Duodenal mucosa (tissue), 2 donors: ENCODE measurements around the gene SIK3.

ENCODE experiments used
- H3K27ac ChIP-seq: one replicate; pipeline ENCODE4 v1.7.0; 2013; ENCODE audit warnings: low read depth, low read length
- H3K27me3 ChIP-seq, 2 donors: one replicate each; pipeline ENCODE4 v1.7.0; 2013; ENCODE audit warnings: low read length in 2 of 2, control low read depth in 1 of 2; ENCODE audit not compliant: insufficient read depth in 2 of 2, control insufficient read depth in 1 of 2
- H3K36me3 ChIP-seq, 2 donors: one replicate each; pipeline ENCODE4 v1.7.0; 2013; ENCODE audit warnings: low read length in 2 of 2, control low read depth in 1 of 2; ENCODE audit not compliant: insufficient read depth in 2 of 2, control insufficient read depth in 1 of 2
- H3K4me1 ChIP-seq, 2 donors: one replicate each; pipeline ENCODE4 v1.7.0; 2013; ENCODE audit warnings: low read length in 2 of 2, control low read depth in 1 of 2; ENCODE audit not compliant: insufficient read depth in 2 of 2, control insufficient read depth in 1 of 2
- H3K4me3 ChIP-seq, 2 donors: one replicate each; pipeline ENCODE4 v1.7.0; 2013; ENCODE audit warnings: low read length in 2 of 2, low read depth in 1 of 2
- H3K9ac ChIP-seq, 2 donors: one replicate each; pipeline ENCODE4 v1.7.0; 2013; ENCODE audit warnings: low read length in 2 of 2, low read depth in 1 of 2
- H3K9me3 ChIP-seq, 2 donors: one replicate each; pipeline ENCODE4 v1.7.0; 2013; ENCODE audit warnings: low read length in 2 of 2, control low read depth in 1 of 2; ENCODE audit not compliant: control insufficient read depth in 1 of 2

Gene SIK3

DNA sequence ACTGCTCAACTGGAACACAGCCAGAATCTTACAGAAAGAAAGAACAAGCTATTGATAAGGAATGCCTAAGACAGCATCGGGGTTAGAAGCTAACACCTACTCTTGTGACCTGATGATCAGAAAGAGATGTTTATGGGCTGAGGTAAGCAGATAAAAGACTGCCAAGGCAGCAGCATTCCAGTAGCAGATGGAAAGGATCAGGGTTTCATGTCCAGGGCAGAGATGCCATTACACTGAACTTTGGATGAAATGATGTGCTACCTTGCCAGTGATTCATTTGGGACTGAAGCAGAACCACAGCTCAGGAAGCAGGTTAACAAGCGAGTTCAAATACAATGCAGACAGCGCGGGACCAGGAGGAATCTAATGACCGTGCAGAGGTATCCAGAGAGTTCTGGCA lies 233.7 kb downstream of the SIK3 start:
- H3K27me3 ChIP-seq = no peaks in the 10 kb centered on the region
- no peaks in the 10 kb centered on the region for H3K9me3 ChIP-seq
- H3K36me3 ChIP-seq = peaks cover 44 to 72% of the 10 kb centered on the region in 2 donors
- no peaks in the 10 kb centered on the region for H3K4me1 ChIP-seq
- no peak overlapping the region for H3K9ac ChIP-seq
- H3K27ac ChIP-seq = no peak overlapping the region
- no peak overlapping the region for H3K4me3 ChIP-seq

DNA sequence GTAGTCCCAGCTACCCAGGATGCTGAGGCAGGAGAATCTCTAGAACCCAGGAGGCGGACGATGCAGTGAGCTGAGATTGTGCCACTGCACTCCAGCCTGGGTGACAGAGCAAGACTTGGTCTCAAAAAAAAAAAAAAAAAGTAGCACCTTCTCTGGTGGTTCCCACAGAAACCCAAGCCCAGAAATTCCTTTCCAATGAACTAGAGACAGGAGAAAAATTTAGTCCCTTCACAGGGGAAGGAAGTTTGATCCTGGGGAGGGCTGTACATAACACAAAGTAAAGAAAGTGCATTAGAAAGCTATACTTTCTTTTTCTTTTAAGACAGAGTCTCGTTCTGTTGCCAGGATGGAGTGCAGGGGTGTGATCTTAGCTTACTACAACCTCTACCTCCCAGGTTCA lies 235.3 kb downstream of the SIK3 start:
- Histone ChIP-seq H3K9ac (no peak overlapping the region), H3K9me3 (no peaks in the 10 kb centered on the region), H3K36me3 (peaks cover 45 to 73% of the 10 kb centered on the region in 2 donors), H3K27ac (no peak overlapping the region), H3K4me1 (no peaks in the 10 kb centered on the region), H3K27me3 (no peaks in the 10 kb centered on the region), H3K4me3 (no peak overlapping the region)

DNA sequence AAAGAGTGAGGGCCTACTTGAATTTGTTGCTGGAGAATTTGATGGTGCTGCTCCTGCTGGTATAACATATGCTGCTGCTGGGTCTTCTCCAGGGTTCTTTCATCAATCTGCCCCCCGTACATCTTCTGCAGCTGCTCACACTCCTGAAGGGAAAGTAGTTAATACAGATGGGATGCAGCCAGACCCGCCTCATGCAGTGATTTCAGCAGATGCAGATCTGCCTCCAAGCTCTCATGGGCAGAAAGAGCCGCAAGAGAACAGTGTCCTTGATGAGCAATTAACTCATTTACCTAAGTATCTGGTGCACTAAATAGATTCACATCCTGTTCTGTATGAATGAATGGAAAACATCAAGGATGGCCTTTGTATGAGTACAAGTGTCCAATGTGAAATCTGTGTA lies 236.0 kb downstream of the SIK3 start:
- Histone ChIP-seq H3K27ac (no peak overlapping the region), H3K36me3 (peaks cover 46 to 72% of the 10 kb centered on the region in 2 donors), H3K4me1 (no peaks in the 10 kb centered on the region)

DNA sequence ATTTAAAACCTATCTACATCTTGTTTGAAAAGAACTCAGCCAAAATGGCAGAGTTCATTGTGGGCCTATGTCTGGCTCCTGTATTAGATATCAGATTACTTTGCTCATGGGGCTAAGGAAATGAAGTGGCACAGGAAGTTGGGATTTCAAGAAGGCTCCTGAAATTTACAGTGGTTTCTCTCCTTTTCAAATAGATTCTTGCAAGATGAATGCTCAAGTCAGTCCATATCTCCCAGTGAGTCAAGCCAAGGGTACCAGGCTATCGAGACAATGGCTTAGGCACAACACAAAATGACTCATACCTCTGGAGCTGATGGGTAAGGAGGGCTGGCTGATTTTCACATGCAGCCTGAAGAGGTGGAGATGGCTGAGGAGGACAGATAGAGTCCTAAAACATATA lies 236.7 kb downstream of the SIK3 start:
- Histone ChIP-seq H3K4me1 (no peaks in the 10 kb centered on the region), H3K36me3 (peaks cover 40 to 69% of the 10 kb centered on the region in 2 donors), H3K27me3 (no peaks in the 10 kb centered on the region), H3K27ac (no peak overlapping the region), H3K9ac (no peak overlapping the region), H3K4me3 (no peak overlapping the region), H3K9me3 (no peaks in the 10 kb centered on the region)

More for the DNA sequence above, 236.0 kb downstream of the SIK3 start:
- no peak overlapping the region for H3K9ac ChIP-seq
- H3K27me3 ChIP-seq = no peaks in the 10 kb centered on the region
- H3K9me3 ChIP-seq = no peaks in the 10 kb centered on the region
- H3K4me3 ChIP-seq = no peak overlapping the region

DNA sequence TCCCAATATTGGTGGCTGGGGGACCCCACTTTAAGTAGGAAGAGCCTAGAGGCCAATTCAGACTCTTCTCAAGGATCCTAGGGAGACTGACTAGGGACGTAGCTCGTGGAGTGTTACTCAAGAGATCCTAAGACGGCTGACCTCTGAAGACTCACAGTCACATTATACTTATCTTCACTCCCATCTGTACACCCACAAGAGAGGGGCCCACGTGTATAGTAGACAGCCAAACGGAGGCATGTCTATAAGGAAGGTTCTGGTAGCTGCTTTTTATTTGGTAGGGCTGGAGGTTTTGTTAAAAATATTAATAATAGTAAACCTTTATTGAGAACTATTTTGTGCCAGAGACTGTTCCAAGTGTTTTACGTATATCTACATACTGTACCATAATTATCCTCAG lies 237.9 kb downstream of the SIK3 start:
- no peak overlapping the region for H3K27ac ChIP-seq
- peaks cover 0 to 2% of the 10 kb centered on the region in 2 donors for H3K4me1 ChIP-seq
- H3K36me3 ChIP-seq = peaks cover 34 to 72% of the 10 kb centered on the region in 2 donors
- no peak overlapping the region for H3K9ac ChIP-seq
- no peaks in the 10 kb centered on the region for H3K27me3 ChIP-seq
- no peaks in the 10 kb centered on the region for H3K9me3 ChIP-seq
- H3K4me3 ChIP-seq = no peak overlapping the region

DNA sequence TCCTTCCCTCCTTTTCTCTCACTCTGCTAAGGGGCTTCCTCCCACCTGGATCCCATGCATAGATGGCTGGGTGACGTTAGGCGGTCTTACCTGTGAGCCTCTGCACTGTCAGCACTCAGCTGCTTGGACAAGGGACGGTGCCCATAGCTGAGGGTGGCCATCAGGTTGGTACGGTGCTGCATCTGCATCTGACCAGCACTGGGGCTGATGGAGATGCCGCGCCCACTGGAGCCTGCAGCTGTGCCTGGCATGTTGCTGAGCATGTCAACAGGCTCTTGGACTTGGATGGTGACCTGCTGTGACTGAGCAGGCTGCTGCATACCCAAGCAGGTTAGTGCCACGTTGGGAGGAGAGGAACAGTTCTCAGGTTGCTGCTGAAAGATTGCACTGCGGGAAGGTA lies 239.1 kb downstream of the SIK3 start:
- no peaks in the 10 kb centered on the region for H3K27me3 ChIP-seq
- no peak overlapping the region for H3K27ac ChIP-seq
- H3K4me3 ChIP-seq = no peak overlapping the region
- H3K4me1 ChIP-seq = peaks cover 4 to 5% of the 10 kb centered on the region in 2 donors
- H3K36me3 ChIP-seq = peaks cover 31 to 67% of the 10 kb centered on the region in 2 donors
- no peak overlapping the region for H3K9ac ChIP-seq
- H3K9me3 ChIP-seq = no peaks in the 10 kb centered on the region

DNA sequence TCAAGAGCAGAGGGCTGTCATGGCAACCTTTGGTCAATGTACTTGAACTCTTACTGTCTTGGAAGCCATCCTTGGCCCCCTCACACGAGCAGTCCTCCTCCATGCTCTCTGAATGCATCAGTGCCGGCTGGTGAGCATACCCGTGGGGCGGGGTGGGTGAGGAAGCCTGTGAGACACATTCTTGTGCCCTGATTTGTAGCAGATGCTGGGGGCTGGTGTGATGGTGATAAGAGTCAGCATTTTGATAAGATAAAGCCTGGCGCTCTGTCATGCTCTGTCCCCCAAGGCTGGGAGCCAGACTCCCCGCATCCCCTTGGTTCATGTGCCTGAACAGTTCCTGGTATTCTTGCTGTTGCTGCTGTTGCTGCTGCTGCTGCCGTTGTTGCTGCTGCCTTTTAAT lies 240.3 kb downstream of the SIK3 start:
- no peak overlapping the region for H3K9ac ChIP-seq
- no peak overlapping the region for H3K4me3 ChIP-seq
- no peaks in the 10 kb centered on the region for H3K9me3 ChIP-seq
- no peak overlapping the region for H3K27ac ChIP-seq
- H3K27me3 ChIP-seq = no peaks in the 10 kb centered on the region
- peaks cover 25 to 56% of the 10 kb centered on the region in 2 donors for H3K36me3 ChIP-seq
- H3K4me1 ChIP-seq = peaks cover 10 to 16% of the 10 kb centered on the region in 2 donors

DNA sequence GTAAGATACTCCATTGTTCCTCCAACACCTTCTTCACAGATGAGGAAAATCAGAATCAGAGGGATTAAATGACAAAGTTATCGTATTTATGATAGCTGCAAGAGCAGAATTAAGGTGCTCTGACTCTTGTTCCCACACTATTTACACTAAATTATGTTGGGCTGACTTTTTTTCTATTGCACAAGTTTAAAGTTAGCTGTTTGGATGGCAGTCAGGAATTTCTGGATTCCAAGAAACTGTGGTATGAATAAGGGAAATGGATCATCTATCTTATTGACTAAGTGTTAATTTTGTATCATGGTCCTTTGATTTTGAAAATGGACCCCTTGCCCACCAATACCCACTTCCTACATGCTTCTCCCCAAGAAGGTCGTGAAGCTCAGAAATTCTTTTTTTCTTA lies 240.9 kb downstream of the SIK3 start:
- no peaks in the 10 kb centered on the region for H3K27me3 ChIP-seq
- no peaks in the 10 kb centered on the region for H3K9me3 ChIP-seq
- H3K9ac ChIP-seq = no peak overlapping the region
- no peak overlapping the region for H3K27ac ChIP-seq
- H3K4me1 ChIP-seq = peaks cover 17 to 22% of the 10 kb centered on the region in 2 donors
- peaks cover 23 to 53% of the 10 kb centered on the region in 2 donors for H3K36me3 ChIP-seq
- H3K4me3 ChIP-seq = no peak overlapping the region

DNA sequence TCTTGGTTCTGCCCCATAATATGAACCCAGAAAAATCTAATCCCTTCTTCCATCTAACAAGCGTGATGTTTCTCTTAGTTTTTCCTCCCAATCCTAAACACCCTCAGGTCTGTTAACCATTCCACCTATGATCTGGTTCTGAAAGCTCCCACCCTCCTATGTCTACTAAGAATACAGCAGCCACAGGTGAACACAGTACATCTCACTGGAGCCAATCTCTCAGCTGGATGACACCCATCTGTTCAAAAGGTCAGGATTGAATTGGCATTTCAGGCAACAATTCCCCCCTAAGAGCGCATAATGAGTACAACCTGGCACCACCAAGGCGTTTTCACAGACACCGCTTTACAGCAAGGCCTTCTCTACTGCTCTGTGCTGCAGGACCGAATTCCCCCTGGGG lies 241.8 kb downstream of the SIK3 start:
- no peak overlapping the region for H3K9ac ChIP-seq
- H3K36me3 ChIP-seq = peaks cover 21 to 44% of the 10 kb centered on the region in 2 donors
- no peaks in the 10 kb centered on the region for H3K9me3 ChIP-seq
- no peaks in the 10 kb centered on the region for H3K27me3 ChIP-seq
- H3K27ac ChIP-seq = no peak overlapping the region
- H3K4me3 ChIP-seq = no peak overlapping the region
- H3K4me1 ChIP-seq = peaks cover 26 to 31% of the 10 kb centered on the region in 2 donors

DNA sequence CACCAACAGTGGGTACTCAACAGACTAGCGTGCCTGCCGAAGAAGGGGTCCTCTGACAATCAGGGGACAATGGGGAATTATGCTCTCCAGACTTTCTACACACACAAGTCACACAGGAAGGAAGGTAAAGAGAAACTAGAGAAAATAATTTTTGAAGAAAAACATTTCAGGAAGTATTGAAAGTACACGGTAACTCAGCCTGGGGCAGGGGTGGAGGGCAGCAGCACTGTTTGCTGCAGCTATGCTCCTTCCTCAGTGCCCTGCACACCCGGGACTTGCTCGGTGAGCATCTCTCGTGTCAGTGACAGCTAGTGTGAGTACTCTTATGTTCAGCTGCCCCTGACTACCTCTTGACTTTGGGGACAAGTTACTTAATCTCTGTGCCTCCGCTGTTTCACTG lies 242.8 kb downstream of the SIK3 start:
- peaks cover 26 to 36% of the 10 kb centered on the region in 2 donors for H3K4me1 ChIP-seq
- peaks cover 16 to 34% of the 10 kb centered on the region in 2 donors for H3K36me3 ChIP-seq
- no peak overlapping the region for H3K27ac ChIP-seq
- H3K9ac ChIP-seq = no peak overlapping the region
- no peak overlapping the region for H3K4me3 ChIP-seq
- H3K9me3 ChIP-seq = no peaks in the 10 kb centered on the region
- no peaks in the 10 kb centered on the region for H3K27me3 ChIP-seq
